GM23338 (cell line): Measurements from ENCODE around the gene SGCD. TPM values are rescaled to one million over a fixed set of nuclear protein-coding genes. Genes with fewer than 3 reads are reported as not detected.

Source experiments
- ATAC-seq: fragments of 200-7000 bp; cut with Tn5 transposase; 3 replicates; pipeline ENCODE4 v1.9.1; 2020
- DNase-seq: peaks from one replicate; pipeline ENCODE4 v3.0.0-alpha.2; 2015; ENCODE audit warnings: low spot score
- H2AFZ ChIP-seq: fragments of 200-600 bp; sonication (generic); 2 replicates; pipeline ENCODE4 v1.8.0; 2016; ENCODE audit warnings: antibody characterized with exemption, mild to moderate bottlenecking, moderate library complexity
- H3F3A ChIP-seq: fragments of 200-600 bp; sonication (generic); replicated peaks from 2 replicates; pipeline ENCODE4 v1.8.0; 2017; ENCODE audit warnings: antibody characterized with exemption, mixed run types, low read depth
- H3K27ac ChIP-seq: fragments of 200-600 bp; sonication (generic); 2 replicates; pipeline ENCODE4 v1.6.1; 2016; ENCODE audit warnings: low read depth
- H3K27me3 ChIP-seq: fragments of 200-600 bp; sonication (generic); 2 replicates; pipeline ENCODE4 v1.8.0; 2016; ENCODE audit warnings: mild to moderate bottlenecking, mixed run types, moderate library complexity; ENCODE audit not compliant: insufficient read depth
- H3K36me3 ChIP-seq: fragments of 200-600 bp; sonication (generic); 2 replicates; pipeline ENCODE4 v1.8.0; 2016; ENCODE audit warnings: mild to moderate bottlenecking; ENCODE audit not compliant: insufficient read depth
- H3K4me1 ChIP-seq: fragments of 200-600 bp; sonication (generic); 2 replicates; pipeline ENCODE4 v1.8.0; 2016; ENCODE audit warnings: mild to moderate bottlenecking, moderate library complexity; ENCODE audit not compliant: insufficient read depth
- H3K4me2 ChIP-seq: fragments of 200-600 bp; sonication (generic); 2 replicates; pipeline ENCODE4 v1.7.1; 2017; ENCODE audit warnings: mixed run types
- H3K4me3 ChIP-seq: fragments of 200-600 bp; sonication (generic); 2 replicates; pipeline ENCODE4 v1.6.1; 2016; ENCODE audit warnings: mixed run types
- H3K79me2 ChIP-seq: fragments of 200-600 bp; sonication (generic); replicated peaks from 2 replicates; pipeline ENCODE4 v1.8.0; 2017; ENCODE audit warnings: mild to moderate bottlenecking; ENCODE audit not compliant: insufficient read depth
- H3K9me2 ChIP-seq: fragments of 200-600 bp; sonication (generic); 2 replicates; pipeline ENCODE4 v1.8.0; 2017; ENCODE audit not compliant: insufficient read depth
- H4K20me1 ChIP-seq: fragments of 200-600 bp; sonication (generic); replicated peaks from 2 replicates; pipeline ENCODE4 v1.8.0; 2017; ENCODE audit warnings: mild to moderate bottlenecking; ENCODE audit not compliant: insufficient read depth
- H3K27ac Mint-ChIP-seq: 2 replicates; pipeline ENCODE4 v1.8.0; 2020; ENCODE audit warnings: inconsistent platforms, mild to moderate bottlenecking, moderate library complexity, mixed read lengths
- H3K27me3 Mint-ChIP-seq: 3 replicates; pipeline ENCODE4 v1.8.0; 2022; ENCODE audit warnings: low read depth, mild to moderate bottlenecking, moderate library complexity, mixed read lengths, inconsistent platforms; ENCODE audit not compliant: insufficient read depth, poor library complexity
- H3K36me3 Mint-ChIP-seq: 3 replicates; pipeline ENCODE4 v1.8.0; 2021; ENCODE audit warnings: low read depth, mild to moderate bottlenecking, inconsistent platforms, moderate library complexity, mixed read lengths
- H3K4me1 Mint-ChIP-seq: 3 replicates; pipeline ENCODE4 v1.8.0; 2020; ENCODE audit warnings: mild to moderate bottlenecking, inconsistent platforms, mixed read lengths
- H3K4me3 Mint-ChIP-seq: 3 replicates; pipeline ENCODE4 v1.8.0; 2021; ENCODE audit warnings: moderate library complexity, mild to moderate bottlenecking, inconsistent platforms, mixed read lengths
- H3K9me3 Mint-ChIP-seq: 3 replicates; pipeline ENCODE4 v1.8.0; 2020; ENCODE audit warnings: moderate library complexity, mild to moderate bottlenecking, inconsistent platforms, mixed read lengths
- CREB1 ChIP-seq: fragments of 250-450 bp; sonication (Bioruptor Pico); IDR thresholded peaks from 2 replicates; pipeline ENCODE4 v1.5.0; 2020; ENCODE audit warnings: low read depth, mild to moderate bottlenecking, moderate library complexity
- EZH2 ChIP-seq: fragments of 200-600 bp; sonication (generic); IDR thresholded peaks from one replicate; pipeline ENCODE4 v1.8.0; 2017; ENCODE audit warnings: antibody characterized with exemption, mild to moderate bottlenecking, low read depth; ENCODE audit not compliant: unreplicated experiment
- EZH2phosphoT487 ChIP-seq: fragments of 200-600 bp; sonication (generic); IDR thresholded peaks from one replicate; pipeline ENCODE4 v1.8.1; 2018; ENCODE audit warnings: antibody characterized with exemption; ENCODE audit not compliant: unreplicated experiment
- JUNB ChIP-seq: IDR thresholded peaks from one replicate; pipeline ENCODE4 v1.6.1; 2016; ENCODE audit warnings: antibody characterized with exemption; ENCODE audit not compliant: unreplicated experiment
- NANOG ChIP-seq: IDR thresholded peaks from 2 replicates; pipeline ENCODE4 v1.6.1; 2016; ENCODE audit warnings: antibody characterized with exemption, borderline replicate concordance
- POLR2AphosphoS5 ChIP-seq: IDR thresholded peaks from 2 replicates; pipeline ENCODE4 v1.6.1; 2016; ENCODE audit warnings: antibody characterized with exemption, low read depth
- STAT1 ChIP-seq: IDR thresholded peaks from one replicate; pipeline ENCODE4 v1.6.1; 2016; ENCODE audit warnings: antibody characterized with exemption; ENCODE audit not compliant: unreplicated experiment
- ZNF114 ChIP-seq: fragments of 250-450 bp; sonication (Bioruptor Pico); IDR thresholded peaks from 2 replicates; pipeline ENCODE4 v1.5.0; 2020; ENCODE audit warnings: mild to moderate bottlenecking, moderate library complexity
- ZNF331 ChIP-seq: fragments of 250-450 bp; sonication (Bioruptor Pico); IDR thresholded peaks from 2 replicates; pipeline ENCODE4 v1.5.0; 2020; ENCODE audit warnings: low read depth, mild to moderate bottlenecking, moderate library complexity
- polyA plus RNA-seq: library from polyadenylated mRNA; unstranded; fragments of >200 nt; fragmentation: Nextera tagmentation; extraction: Ambion mirVana; gene quantifications from 2 replicates; pipeline ENCODE4 v1.2.1, GENCODE V29; 2016
- total RNA-seq: library from RNA; depleted of rRNA; stranded (reverse); fragments of >200 nt; shearing (Covaris generic); gene quantifications from 2 replicates; pipeline ENCODE4 v1.2.3, GENCODE V29; 2014
- TF ChIP-seq, protein P1 (sequence below): IDR thresholded peaks from one replicate; pipeline ENCODE4 v1.6.1; 2018; ENCODE audit warnings: antibody characterized with exemption; ENCODE audit not compliant: unreplicated experiment
- TF ChIP-seq, protein P2 (sequence below): IDR thresholded peaks from 2 replicates; pipeline ENCODE4 v1.6.1; 2016; ENCODE audit warnings: antibody characterized with exemption
- TF ChIP-seq, protein P3 (sequence below): fragments of 250-450 bp; sonication (Bioruptor Pico); IDR thresholded peaks from 2 replicates; pipeline ENCODE4 v1.5.0; 2020; ENCODE audit warnings: mild to moderate bottlenecking, moderate library complexity

Gene SGCD
- total and polyA plus RNA-seq, 2 experiments from 2014 or later: 0.03 to 0.05 TPM

DNA sequence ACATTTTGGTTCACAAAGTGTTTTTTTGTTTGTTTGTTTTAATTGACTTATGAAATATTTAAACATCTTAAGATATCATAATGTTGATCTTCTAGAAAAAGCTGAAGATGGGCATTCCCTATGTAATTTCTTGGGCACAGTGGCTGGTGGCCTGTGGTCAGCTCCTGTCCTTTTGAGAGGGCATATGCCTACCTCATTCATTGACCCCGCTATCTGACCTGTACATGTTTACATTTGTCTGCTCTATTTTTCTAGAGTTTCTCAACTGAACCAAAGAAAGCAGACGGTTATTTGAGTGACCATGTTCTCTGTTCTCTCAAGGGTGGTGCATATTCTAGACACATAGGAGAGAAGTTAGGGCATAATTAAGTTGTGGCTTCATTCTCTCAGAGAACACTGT lies 5.3 kb downstream of the SGCD start:
- no peak overlapping the region for H3K4me2 ChIP-seq
- no peaks in the 10 kb centered on the region for H3K79me2 ChIP-seq
- H3K9me2 ChIP-seq: peaks cover 12% of the 10 kb centered on the region
- no peak for TF ChIP-seq ZNF114 (CRISPR knock-in tag)
- TF ChIP-seq, protein P1, sequence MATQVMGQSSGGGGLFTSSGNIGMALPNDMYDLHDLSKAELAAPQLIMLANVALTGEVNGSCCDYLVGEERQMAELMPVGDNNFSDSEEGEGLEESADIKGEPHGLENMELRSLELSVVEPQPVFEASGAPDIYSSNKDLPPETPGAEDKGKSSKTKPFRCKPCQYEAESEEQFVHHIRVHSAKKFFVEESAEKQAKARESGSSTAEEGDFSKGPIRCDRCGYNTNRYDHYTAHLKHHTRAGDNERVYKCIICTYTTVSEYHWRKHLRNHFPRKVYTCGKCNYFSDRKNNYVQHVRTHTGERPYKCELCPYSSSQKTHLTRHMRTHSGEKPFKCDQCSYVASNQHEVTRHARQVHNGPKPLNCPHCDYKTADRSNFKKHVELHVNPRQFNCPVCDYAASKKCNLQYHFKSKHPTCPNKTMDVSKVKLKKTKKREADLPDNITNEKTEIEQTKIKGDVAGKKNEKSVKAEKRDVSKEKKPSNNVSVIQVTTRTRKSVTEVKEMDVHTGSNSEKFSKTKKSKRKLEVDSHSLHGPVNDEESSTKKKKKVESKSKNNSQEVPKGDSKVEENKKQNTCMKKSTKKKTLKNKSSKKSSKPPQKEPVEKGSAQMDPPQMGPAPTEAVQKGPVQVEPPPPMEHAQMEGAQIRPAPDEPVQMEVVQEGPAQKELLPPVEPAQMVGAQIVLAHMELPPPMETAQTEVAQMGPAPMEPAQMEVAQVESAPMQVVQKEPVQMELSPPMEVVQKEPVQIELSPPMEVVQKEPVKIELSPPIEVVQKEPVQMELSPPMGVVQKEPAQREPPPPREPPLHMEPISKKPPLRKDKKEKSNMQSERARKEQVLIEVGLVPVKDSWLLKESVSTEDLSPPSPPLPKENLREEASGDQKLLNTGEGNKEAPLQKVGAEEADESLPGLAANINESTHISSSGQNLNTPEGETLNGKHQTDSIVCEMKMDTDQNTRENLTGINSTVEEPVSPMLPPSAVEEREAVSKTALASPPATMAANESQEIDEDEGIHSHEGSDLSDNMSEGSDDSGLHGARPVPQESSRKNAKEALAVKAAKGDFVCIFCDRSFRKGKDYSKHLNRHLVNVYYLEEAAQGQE: no peak
- no peak for TF ChIP-seq STAT1
- no peak for TF ChIP-seq EZH2
- TF ChIP-seq JUNB: no peak
- TF ChIP-seq, protein P2, sequence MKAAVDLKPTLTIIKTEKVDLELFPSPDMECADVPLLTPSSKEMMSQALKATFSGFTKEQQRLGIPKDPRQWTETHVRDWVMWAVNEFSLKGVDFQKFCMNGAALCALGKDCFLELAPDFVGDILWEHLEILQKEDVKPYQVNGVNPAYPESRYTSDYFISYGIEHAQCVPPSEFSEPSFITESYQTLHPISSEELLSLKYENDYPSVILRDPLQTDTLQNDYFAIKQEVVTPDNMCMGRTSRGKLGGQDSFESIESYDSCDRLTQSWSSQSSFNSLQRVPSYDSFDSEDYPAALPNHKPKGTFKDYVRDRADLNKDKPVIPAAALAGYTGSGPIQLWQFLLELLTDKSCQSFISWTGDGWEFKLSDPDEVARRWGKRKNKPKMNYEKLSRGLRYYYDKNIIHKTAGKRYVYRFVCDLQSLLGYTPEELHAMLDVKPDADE: no peak
- no peak for TF ChIP-seq EZH2phosphoT487
- TF ChIP-seq POLR2AphosphoS5: no peak
- TF ChIP-seq, protein P3, sequence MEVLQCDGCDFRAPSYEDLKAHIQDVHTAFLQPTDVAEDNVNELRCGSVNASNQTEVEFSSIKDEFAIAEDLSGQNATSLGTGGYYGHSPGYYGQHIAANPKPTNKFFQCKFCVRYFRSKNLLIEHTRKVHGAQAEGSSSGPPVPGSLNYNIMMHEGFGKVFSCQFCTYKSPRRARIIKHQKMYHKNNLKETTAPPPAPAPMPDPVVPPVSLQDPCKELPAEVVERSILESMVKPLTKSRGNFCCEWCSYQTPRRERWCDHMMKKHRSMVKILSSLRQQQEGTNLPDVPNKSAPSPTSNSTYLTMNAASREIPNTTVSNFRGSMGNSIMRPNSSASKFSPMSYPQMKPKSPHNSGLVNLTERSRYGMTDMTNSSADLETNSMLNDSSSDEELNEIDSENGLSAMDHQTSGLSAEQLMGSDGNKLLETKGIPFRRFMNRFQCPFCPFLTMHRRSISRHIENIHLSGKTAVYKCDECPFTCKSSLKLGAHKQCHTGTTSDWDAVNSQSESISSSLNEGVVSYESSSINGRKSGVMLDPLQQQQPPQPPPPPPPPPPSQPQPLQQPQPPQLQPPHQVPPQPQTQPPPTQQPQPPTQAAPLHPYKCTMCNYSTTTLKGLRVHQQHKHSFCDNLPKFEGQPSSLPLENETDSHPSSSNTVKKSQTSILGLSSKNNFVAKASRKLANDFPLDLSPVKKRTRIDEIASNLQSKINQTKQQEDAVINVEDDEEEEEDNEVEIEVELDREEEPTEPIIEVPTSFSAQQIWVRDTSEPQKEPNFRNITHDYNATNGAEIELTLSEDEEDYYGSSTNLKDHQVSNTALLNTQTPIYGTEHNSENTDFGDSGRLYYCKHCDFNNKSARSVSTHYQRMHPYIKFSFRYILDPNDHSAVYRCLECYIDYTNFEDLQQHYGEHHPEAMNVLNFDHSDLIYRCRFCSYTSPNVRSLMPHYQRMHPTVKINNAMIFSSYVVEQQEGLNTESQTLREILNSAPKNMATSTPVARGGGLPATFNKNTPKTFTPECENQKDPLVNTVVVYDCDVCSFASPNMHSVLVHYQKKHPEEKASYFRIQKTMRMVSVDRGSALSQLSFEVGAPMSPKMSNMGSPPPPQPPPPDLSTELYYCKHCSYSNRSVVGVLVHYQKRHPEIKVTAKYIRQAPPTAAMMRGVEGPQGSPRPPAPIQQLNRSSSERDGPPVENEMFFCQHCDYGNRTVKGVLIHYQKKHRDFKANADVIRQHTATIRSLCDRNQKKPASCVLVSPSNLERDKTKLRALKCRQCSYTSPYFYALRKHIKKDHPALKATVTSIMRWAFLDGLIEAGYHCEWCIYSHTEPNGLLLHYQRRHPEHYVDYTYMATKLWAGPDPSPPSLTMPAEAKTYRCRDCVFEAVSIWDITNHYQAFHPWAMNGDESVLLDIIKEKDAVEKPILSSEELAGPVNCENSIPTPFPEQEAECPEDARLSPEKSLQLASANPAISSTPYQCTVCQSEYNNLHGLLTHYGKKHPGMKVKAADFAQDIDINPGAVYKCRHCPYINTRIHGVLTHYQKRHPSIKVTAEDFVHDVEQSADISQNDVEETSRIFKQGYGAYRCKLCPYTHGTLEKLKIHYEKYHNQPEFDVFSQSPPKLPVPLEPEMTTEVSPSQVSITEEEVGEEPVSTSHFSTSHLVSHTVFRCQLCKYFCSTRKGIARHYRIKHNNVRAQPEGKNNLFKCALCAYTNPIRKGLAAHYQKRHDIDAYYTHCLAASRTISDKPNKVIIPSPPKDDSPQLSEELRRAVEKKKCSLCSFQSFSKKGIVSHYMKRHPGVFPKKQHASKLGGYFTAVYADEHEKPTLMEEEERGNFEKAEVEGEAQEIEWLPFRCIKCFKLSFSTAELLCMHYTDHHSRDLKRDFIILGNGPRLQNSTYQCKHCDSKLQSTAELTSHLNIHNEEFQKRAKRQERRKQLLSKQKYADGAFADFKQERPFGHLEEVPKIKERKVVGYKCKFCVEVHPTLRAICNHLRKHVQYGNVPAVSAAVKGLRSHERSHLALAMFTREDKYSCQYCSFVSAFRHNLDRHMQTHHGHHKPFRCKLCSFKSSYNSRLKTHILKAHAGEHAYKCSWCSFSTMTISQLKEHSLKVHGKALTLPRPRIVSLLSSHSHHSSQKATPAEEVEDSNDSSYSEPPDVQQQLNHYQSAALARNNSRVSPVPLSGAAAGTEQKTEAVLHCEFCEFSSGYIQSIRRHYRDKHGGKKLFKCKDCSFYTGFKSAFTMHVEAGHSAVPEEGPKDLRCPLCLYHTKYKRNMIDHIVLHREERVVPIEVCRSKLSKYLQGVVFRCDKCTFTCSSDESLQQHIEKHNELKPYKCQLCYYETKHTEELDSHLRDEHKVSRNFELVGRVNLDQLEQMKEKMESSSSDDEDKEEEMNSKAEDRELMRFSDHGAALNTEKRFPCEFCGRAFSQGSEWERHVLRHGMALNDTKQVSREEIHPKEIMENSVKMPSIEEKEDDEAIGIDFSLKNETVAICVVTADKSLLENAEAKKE (CRISPR knock-in tag): no peak
- no peak for TF ChIP-seq ZNF331 (CRISPR knock-in tag)
- TF ChIP-seq CREB1: no peak
- no peak for TF ChIP-seq NANOG
- H3K36me3 ChIP-seq: no peaks in the 10 kb centered on the region
- Mint-ChIP-seq H3K27me3 (peaks cover 1% of the 10 kb centered on the region), H3K9me3 (no peaks in the 10 kb centered on the region; the same call in 2 of the 3 replicates), H3K4me3 (no peak overlapping the region), H3K36me3 (no peaks in the 10 kb centered on the region), H3K27ac (no peak overlapping the region), H3K4me1 (no peaks in the 10 kb centered on the region)
- no peak overlapping the region for H3K27ac ChIP-seq
- no peaks in the 10 kb centered on the region for H3K27me3 ChIP-seq
- H3F3A ChIP-seq: no peaks in the 10 kb centered on the region
- no peaks in the 10 kb centered on the region for H4K20me1 ChIP-seq
- no peak overlapping the region for H2AFZ ChIP-seq
- DNase-seq (no peak), ATAC-seq (no peak)
- H3K4me1 ChIP-seq: no peaks in the 10 kb centered on the region
- H3K4me3 ChIP-seq: no peak overlapping the region
